T-helper 2 cell treated with Interferon-gamma antibody and Interleukin-4, amounts not matched to agents 100 ng/mL and 5 ng/mL, for 36 hours (primary cell): ENCODE measurements around the gene CNOT6. TPM values are rescaled to one million over a fixed set of nuclear protein-coding genes. Genes with fewer than 3 reads are reported as not detected.
"Not testable (repeated sequence)": the region's sequence is repeated elsewhere in the genome, so short reads cannot be mapped to it uniquely, and the experiment has no call there.

Source experiments
- intact Hi-C: fragments of 100-400 bp; cut with micrococcal nuclease; formaldehyde crosslinking; loops from one replicate; pipeline ENCODE4 v1.15.1; 2023
- total RNA-seq: library from RNA; stranded (reverse); gene quantifications from 2 replicates; pipeline ENCODE4 v1.2.3, GENCODE V29; 2022

CNOT6 gene
- total RNA-seq = 39.7 and 42.3 TPM in 2 replicates

- intact Hi-C loops = loop anchor here (1.0 to 10.0 kb wide), 4 partner anchors 139 to 316 kb away; partner anchors contain the start of genes GFPT2, MAPK9 and MGAT1
These were observed at the start of gene CNOT6 for GRCh38 chr5:180494060-180494509. Gene CNOT6 (plus strand): TSS chr5:180494379. CDS start chr5:180529277, 34,898 bp downstream.

DNA sequence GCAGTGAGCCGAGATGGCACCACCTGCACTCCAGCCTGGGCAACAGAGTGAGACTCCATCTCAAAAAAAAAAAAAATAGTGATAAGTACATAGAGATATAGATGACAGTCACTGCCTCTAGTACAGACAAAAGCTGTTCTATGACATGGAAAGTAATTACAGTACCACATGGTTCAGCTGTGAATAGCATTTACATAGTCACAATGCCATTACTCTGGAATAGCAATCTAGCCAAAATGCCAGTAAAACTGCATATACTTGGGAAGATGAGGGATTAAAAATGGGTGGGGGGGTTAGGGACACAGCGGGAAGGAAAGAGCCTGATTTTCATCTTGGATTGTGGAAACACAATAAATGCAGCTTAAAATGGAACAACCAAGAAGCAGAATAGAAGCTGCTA is 39.4 kb upstream of the CNOT6 start:
- intact Hi-C loops = no loop called here

DNA sequence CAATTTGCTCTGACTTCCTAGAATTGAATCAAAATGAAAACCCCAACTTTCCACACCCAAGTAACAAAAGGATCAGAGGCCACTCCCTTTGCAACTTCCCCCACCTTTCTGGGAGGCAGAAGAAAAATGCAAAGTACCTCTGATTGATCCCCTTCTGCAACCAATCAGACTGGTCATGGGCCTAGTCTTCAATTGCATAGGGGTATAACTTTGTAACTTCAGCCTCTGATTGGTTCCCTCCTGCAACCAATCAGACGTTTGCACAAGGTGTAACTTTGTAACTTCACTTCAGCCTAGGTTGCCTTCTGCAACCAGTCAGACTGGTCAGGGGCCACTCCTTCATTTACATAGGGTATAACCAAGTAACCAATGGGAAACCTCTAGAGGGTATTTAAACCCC is 38.3 kb upstream of the CNOT6 start:
- intact Hi-C loops = no loop called here

DNA sequence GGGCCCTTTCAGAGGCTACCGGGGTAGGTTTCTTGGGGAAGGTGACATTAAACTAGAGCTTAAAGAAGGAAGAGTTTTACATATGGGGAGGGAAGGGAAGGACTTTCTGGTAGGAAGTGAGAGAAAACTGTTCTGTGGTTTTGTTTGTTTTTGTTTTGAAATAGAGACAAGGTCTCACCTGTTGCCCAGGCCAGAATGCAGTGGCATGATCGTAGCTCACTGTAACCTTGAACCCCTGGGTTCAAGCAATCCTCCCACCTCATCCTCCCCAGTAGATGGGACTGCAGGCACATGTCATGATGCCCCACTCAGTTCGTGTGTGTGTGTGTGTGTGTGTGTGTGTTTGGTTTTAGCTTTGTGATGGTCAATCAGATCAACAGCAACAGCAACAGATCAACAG is 37.4 kb upstream of the CNOT6 start:
- intact Hi-C loops = no loop called here

DNA sequence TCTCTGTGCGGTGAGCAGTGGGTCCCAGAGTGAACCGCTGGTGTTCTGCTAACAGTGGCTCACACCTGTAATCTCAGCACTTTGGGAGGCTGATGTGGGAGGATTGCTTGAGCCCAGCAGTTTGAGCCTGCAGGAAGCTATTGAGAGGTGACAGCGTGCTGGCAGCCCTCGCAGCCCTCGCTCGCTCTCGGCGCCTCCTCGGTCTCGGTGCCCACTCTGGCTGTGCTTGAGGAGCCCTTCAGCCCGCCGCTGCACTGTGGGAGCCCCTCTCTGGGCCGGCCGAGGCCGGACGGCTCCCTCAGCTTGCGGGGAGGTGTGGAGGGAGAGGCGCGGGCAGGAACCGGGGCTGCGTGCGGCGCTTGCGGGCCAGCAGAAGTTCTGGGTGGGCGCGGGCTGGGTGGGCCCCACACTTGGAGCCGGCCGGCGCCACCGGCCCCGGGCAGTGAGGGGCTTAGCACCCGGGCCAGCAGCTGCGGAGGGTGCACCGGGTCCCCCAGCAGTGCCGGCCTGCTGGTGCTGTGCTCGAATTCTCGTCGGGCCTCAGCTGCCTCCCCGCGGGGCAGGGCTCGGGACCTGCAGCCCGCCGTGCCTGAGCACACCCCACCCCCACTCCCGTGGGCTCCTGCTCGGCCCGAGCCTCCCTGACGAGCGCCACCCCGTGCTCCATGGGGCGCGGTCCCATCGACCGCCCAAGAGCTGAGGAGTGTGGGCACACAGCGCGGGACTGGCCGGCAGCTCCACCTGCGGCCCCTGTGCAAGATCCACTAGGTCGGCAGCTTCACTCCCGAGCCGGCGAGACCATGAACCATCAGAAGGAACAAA is 35.1 kb upstream of the CNOT6 start:
- intact Hi-C loops = not testable (repeated sequence)

- intact Hi-C loops = not testable (repeated sequence)
These were observed 34.5 kb upstream of the CNOT6 start for GRCh38 chr5:180459674-180460142.

- intact Hi-C loops = no loop called here
These were observed 33.3 kb upstream of the CNOT6 start for GRCh38 chr5:180460834-180461233.

DNA sequence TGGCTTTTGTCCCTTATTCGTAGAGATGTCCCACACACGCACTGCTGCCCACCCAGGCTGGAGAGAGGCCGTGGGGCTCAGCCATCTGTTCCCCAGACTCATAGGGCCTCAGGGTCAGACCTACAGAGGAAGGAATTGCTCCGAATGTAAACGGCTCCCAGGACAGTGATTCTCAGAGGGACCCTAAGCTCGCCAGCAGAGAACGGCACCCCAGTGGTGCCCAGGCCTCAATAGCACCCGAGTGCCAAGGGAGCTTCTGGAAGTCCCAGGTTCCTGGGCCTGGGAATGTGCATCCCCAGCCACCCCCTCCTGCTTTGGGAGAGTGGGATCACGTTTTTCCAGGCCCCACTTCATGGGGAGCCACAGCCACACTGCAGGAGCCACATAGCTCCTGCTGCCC is 32.9 kb upstream of the CNOT6 start:
- intact Hi-C loops = no loop called here

- intact Hi-C loops = no loop called here
These were observed 30.8 kb upstream of the CNOT6 start for GRCh38 chr5:180463216-180463900.

- intact Hi-C loops = no loop called here
These were observed 30.1 kb upstream of the CNOT6 start for GRCh38 chr5:180463916-180464602.

DNA sequence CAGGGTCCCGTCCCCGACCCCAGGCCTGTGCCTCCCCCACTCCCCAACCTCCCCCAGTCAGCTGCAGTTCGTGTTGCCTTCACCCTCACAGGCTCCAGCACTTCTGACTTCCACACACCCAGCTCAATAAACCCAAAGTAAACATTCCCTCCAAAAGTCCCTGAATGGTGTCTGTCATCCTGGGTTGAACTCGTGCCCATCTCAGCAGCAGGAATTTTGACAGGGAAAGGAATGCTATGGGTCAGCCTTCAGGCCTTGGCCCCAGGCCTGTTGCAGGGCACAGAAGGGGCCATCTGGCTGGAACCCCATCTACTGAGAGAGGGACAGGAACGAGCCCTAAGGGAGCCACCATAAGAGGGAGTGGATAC is 29.6 kb upstream of the CNOT6 start:
- intact Hi-C loops = no loop called here

DNA sequence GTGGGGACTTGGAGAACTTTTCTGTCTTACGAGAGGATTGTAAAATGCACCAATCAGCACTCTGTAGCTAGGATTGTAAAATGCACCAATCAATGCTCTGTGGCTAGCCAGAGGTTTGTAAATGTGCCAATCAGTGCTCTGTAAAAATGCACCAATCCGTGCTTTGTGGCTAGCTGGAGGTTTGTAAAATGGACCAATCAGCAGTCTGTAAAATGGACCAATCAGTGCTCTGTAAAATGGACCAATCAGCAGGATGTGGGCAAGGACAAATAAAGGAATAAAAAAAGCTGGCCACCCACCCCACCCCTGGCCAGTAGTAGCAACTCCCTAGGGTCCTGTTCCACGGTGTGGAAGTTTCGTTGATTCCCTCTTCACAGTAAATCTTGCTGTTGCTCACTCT is 29.1 kb upstream of the CNOT6 start:
- intact Hi-C loops = not testable (repeated sequence)

DNA sequence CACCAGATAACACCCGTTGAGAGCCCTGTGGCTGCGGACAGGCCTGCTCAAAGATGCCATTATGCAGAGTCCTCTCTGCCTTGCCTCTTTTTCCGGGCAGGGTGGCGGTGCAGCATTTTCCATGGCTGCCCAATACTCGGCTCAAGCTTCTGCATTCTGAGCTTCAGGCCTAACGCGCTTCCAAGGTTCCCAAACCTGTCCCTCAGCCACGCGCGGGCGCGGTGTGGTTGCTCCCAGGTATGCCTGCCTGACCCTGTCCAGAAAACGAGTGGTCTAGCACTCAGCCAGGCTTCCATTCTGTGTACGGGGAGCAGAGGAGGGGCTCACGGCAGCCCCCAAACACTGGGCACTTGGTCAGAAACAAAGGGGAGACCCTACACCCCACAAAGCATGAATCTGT is 27.9 kb upstream of the CNOT6 start:
- intact Hi-C loops = no loop called here

DNA sequence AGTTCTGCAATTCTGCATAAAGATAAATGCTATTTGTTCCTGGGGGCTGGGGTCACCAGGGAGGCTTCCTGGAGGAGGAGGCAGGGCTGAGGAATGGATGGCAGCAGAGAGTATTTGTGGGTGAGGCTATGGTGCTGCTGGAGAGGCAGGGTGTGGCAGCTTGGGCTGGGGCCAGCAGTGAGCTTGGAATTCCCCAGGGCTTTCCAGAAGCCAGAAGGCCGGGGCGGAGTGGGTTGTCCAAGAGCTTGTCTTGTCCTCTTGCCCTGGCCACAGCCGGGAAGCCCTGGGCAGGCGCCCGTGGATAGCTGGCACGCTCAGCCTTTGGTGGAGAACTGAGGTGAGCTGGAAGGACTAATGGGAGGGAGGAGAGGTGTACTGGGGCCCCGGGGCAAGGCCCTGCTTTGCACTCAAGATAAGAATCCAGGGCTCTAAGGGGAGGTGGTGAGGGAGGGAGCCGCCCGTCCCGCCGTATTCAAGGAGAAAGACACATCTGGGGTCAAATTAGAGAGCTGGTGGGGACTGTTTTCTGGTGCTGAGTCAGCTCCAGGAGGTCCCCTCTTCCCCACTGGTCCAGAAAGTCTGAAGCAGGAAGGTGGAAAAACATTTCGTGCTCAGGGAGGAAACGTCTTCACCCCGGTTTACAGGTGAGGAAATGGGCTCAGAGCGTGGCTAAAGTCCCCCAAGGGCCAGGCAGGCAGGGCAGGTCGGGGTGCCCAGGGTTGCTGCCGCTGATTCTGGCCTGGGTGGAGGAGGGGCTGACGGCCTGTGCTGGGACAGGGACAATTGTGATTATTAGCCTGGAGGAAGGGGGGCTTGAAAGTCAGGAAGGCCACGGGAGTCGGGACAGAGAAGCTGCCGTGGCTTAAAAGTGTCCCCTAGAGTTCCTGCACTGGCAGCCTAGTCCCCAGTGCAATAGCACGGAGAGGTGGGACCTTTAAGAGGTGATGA is 26.9 kb upstream of the CNOT6 start:
- intact Hi-C loops = no loop called here

DNA sequence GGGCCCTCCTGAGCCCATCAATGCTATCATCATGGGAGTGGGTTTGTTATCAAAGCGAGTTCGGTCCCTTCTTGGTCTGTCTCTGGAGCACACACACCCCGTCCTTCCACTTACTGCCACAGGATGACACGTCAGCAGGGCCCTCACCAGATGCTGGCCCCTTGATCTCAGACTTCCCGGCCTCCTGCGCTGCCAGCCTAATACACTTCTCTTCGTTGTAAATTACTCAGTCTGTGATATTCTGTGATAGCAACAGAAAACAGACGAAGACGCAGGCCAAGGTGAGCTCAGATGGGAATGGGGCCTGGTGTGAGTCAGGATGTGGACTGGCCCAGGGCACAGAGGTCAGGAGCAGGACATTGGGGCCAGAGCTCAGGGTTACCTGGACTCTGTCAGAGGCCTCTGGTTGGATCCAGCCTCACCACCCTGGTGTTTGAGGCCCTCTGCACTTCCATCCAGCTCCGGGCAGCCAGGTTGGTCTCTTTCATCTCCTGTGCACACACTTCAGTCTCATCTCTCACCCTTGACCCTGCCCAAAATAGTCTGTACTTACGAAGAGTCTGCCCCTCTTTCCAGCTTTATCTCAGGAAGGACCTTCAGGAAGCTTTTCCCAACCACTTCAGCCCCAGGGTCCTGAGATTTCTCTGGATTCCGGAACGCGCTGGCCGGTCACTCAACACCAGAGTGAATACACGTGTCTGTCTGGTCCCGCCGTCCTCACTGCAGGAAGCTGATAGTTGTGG is 26.0 kb upstream of the CNOT6 start:
- intact Hi-C loops = no loop called here

DNA sequence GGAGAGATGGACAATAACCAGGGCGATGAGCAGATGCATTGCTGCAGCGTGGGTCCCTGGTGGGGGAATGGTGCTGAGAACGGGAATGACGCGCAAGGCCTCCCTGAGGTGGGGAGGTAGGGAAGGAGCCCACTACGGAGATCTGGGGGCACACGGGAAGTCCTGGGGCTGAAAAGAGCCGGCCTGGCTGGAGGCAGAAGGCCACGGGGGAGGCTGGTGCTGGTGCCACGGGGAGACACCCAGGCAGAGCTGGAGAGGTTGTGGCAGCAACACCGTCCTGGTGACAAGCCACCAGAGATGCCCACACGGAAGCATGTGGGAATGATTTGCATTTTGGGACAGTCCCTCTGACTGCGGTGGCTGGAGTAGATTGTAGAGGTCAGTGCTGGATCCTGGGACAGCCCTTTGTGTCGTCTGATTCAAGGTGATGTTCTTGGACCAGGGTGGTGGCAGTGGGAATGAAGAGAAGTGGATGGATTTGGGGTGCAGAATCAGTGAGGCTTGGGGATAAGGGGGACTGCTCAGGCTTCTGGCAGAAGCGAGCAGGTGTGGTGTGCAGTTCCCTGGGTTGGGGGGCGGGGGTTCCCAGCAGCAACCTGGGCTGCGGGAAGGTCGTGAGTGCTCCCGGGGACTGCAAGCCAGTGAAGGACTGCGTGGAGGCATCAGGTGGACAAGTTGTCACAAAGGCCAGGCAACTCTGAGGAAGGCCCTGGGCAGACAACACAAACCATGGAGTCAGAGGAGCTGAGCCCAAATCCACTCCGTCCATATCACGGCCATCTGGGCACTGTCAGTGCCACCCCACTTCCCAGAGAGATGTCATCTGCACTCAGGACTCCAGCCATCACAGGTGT is 25.2 kb upstream of the CNOT6 start:
- intact Hi-C loops = no loop called here

DNA sequence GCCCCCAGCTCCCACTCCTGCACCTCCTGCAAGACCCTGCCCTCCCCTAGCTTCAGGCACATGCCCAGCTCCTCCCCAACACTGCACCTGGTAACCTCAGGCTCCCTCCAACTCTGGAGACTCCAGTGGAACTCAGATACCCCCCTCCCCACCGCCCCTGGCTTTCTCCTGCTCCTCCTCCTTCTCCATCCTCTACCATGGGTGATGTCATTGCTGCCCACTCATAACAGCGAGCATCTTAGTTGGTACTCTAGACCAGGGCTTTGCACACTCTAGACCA is 24.7 kb upstream of the CNOT6 start:
- intact Hi-C loops = no loop called here

DNA sequence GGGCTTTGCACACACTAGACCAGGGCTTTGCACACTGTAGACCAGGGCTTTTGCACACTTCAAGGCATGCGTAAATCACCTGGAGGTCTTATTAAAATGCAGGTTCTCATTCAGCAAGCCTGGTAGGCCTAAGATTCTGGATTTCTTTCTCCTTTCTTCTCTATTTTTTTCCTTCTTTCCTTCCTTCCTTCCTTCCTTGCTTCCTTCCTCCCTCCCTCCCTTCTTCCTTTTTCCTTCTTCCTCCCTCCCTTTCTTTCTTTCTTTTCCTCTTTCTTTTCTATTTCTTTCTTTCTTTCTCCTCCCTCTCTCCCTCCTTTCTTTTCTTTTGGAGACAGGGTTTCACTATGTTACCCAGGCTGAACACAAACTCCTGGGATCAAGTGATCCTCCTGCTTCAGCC is 24.3 kb upstream of the CNOT6 start:
- intact Hi-C loops = no loop called here

GRCh38 chr5:180470361-180470760 is 23.8 kb upstream of the CNOT6 start:
- intact Hi-C loops = no loop called here
